ENCODE data around the gene PTPRE. TPM values are rescaled to one million over a fixed set of nuclear protein-coding genes. Genes with fewer than 3 reads are reported as not detected.

The PTPRE gene
- total RNA-seq, 1 experiment from 2014 or later = 3.1 TPM

- TF ChIP-seq, protein P1, sequence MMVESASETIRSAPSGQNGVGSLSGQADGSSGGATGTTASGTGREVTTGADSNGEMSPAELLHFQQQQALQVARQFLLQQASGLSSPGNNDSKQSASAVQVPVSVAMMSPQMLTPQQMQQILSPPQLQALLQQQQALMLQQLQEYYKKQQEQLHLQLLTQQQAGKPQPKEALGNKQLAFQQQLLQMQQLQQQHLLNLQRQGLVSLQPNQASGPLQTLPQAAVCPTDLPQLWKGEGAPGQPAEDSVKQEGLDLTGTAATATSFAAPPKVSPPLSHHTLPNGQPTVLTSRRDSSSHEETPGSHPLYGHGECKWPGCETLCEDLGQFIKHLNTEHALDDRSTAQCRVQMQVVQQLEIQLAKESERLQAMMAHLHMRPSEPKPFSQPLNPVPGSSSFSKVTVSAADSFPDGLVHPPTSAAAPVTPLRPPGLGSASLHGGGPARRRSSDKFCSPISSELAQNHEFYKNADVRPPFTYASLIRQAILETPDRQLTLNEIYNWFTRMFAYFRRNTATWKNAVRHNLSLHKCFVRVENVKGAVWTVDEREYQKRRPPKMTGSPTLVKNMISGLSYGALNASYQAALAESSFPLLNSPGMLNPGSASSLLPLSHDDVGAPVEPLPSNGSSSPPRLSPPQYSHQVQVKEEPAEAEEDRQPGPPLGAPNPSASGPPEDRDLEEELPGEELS (CRISPR knock-in tag; IDR thresholded peaks at IDR 0.05) = no peak
- TF ChIP-seq, protein P2, sequence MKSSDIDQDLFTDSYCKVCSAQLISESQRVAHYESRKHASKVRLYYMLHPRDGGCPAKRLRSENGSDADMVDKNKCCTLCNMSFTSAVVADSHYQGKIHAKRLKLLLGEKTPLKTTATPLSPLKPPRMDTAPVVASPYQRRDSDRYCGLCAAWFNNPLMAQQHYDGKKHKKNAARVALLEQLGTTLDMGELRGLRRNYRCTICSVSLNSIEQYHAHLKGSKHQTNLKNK (CRISPR knock-in tag; IDR thresholded peaks at IDR 0.05) = no peak
- TF ChIP-seq JAZF1 (CRISPR knock-in tag; IDR thresholded peaks at IDR 0.05) = no peak
- no peak for TF ChIP-seq ZNF396 (CRISPR knock-in tag; IDR thresholded peaks at IDR 0.05; ENCODE audit: borderline replicate concordance)
- no peak for TF ChIP-seq ZNF512 (CRISPR knock-in tag; IDR thresholded peaks at IDR 0.05; ENCODE audit: borderline replicate concordance)
- TF ChIP-seq MAX (CRISPR knock-in tag; IDR thresholded peaks at IDR 0.05) = no peak
- TF ChIP-seq, protein P3, sequence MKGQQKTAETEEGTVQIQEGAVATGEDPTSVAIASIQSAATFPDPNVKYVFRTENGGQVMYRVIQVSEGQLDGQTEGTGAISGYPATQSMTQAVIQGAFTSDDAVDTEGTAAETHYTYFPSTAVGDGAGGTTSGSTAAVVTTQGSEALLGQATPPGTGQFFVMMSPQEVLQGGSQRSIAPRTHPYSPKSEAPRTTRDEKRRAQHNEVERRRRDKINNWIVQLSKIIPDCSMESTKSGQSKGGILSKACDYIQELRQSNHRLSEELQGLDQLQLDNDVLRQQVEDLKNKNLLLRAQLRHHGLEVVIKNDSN (CRISPR knock-in tag; IDR thresholded peaks at IDR 0.05) = no peak
- TF ChIP-seq MXD4 (CRISPR knock-in tag; IDR thresholded peaks at IDR 0.05; ENCODE audit: borderline replicate concordance) = no peak
These were observed 167.0 kb downstream of the PTPRE start (continued) for GRCh38 chr10:128073890-128074289.

- CTCF ChIA-PET = interaction anchor here (0.6 to 0.7 kb wide), 2 partner anchors 11 to 17 kb away, joined by 3 read pairs; no protein-coding TSS in a partner anchor
- Mint-ChIP-seq H3K27me3 (ENCODE audit: low read depth) (no peaks in the 10 kb centered on the region), H3K27ac (no peak overlapping the region), H3K9me3 (no peaks in the 10 kb centered on the region), H3K4me3 (no peak overlapping the region), H3K36me3 (no peaks in the 10 kb centered on the region), H3K4me1 (peaks cover 10% of the 10 kb centered on the region)
- no peak for ATAC-seq
- POLR2A ChIA-PET = no interaction called here
- no peak for DNase-seq (ENCODE audit: low spot score)
- TF ChIP-seq NR1H2 (CRISPR knock-in tag; IDR thresholded peaks at IDR 0.05) (no peak), RELA (CRISPR knock-in tag; IDR thresholded peaks at IDR 0.05; ENCODE audit: borderline replicate concordance) (no peak), ZBTB21 (CRISPR knock-in tag; IDR thresholded peaks at IDR 0.05; ENCODE audit: borderline replicate concordance) (no peak), SMAD3 (CRISPR knock-in tag; IDR thresholded peaks at IDR 0.05; ENCODE audit: borderline replicate concordance) (no peak), ATF3 (CRISPR knock-in tag; conservative IDR thresholded peaks at IDR 0.05) (no peak), ZNF317 (CRISPR knock-in tag; IDR thresholded peaks at IDR 0.05; ENCODE audit: borderline replicate concordance, low read depth) (no peak), NR2C2 (CRISPR knock-in tag; IDR thresholded peaks at IDR 0.05) (no peak), USF2 (CRISPR knock-in tag; IDR thresholded peaks at IDR 0.05) (no peak), ERG (CRISPR knock-in tag; IDR thresholded peaks at IDR 0.05) (no peak), GRHL2 (CRISPR knock-in tag; IDR thresholded peaks at IDR 0.05; ENCODE audit: insufficient replicate concordance, severe bottlenecking) (no peak), FOXP1 (CRISPR knock-in tag; IDR thresholded peaks at IDR 0.05; ENCODE audit: borderline replicate concordance) (no peak)
- TF ChIP-seq, protein P4, sequence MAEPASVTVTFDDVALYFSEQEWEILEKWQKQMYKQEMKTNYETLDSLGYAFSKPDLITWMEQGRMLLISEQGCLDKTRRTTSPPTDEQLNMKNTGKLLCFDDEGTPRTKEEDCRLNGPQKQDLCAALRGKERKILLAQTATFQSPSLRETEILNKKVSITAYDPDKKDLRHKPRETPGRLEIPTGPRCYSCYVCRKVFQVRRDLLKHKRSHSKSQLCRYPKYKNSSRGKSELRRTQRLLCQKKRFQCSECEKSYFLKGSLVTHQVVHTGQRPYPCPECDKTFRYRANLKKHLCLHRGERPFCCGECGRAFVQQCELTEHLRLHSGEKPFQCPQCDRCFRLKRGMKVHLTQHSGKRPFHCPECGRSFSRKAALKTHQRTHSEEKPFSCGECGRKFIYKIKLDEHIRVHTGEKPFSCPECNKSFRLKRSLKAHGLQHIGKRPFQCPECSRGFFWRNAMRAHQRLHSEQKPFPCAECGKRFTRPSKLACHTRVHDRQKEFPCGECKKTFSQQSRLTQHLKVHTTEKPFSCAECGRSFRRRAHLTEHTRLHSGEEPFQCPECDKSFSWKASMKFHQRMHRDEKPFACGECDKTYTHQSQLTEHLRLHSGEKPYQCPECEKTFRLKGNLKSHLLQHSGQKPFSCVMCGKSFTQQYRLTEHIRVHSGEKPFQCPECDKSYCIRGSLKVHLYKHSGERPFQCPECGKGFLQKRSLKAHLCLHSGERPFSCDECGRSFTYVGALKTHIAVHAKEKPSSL (CRISPR knock-in tag; conservative IDR thresholded peaks at IDR 0.05) = no peak
- TF ChIP-seq, protein P2 (CRISPR knock-in tag; IDR thresholded peaks at IDR 0.05) = no peak
- TF ChIP-seq, protein P5, sequence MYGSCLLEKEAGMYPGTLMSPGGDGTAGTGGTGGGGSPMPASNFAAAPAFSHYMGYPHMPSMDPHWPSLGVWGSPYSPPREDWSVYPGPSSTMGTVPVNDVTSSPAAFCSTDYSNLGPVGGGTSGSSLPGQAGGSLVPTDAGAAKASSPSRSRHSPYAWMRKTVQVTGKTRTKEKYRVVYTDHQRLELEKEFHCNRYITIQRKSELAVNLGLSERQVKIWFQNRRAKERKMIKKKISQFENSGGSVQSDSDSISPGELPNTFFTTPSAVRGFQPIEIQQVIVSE (CRISPR knock-in tag; IDR thresholded peaks at IDR 0.05; ENCODE audit: borderline replicate concordance) = no peak
- TF ChIP-seq, protein P6, sequence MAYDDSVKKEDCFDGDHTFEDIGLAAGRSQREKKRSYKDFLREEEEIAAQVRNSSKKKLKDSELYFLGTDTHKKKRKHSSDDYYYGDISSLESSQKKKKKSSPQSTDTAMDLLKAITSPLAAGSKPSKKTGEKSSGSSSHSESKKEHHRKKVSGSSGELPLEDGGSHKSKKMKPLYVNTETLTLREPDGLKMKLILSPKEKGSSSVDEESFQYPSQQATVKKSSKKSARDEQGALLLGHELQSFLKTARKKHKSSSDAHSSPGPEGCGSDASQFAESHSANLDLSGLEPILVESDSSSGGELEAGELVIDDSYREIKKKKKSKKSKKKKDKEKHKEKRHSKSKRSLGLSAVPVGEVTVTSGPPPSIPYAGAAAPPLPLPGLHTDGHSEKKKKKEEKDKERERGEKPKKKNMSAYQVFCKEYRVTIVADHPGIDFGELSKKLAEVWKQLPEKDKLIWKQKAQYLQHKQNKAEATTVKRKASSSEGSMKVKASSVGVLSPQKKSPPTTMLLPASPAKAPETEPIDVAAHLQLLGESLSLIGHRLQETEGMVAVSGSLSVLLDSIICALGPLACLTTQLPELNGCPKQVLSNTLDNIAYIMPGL (CRISPR knock-in tag; IDR thresholded peaks at IDR 0.05) = no peak
These were observed 167.7 kb downstream of the PTPRE start for GRCh38 chr10:128074589-128074988.
